GM06990 (cell line): ENCODE results near the gene ITGAE.
A peak's percentile ranks its signal among the peaks of the same experiment; 100 is the strongest.
"Not testable (repeated sequence)": the region's sequence is repeated elsewhere in the genome, so short reads cannot be mapped to it uniquely, and the experiment has no call there.

Experiments used
- DNase-seq: peaks from one replicate; pipeline ENCODE4 v3.0.0-alpha.2; 2011; ENCODE audit not compliant: insufficient read length; ENCODE audit errors: extremely low read depth
- H3K27me3 ChIP-seq: replicated peaks from 2 replicates; pipeline ENCODE4 v1.6.0; 2011; ENCODE audit warnings: low read length; ENCODE audit not compliant: control insufficient read depth, insufficient read depth
- H3K36me3 ChIP-seq: 2 replicates; pipeline ENCODE4 v1.5.1; 2011; ENCODE audit warnings: low read length; ENCODE audit not compliant: control insufficient read depth, insufficient read depth
- H3K4me3 ChIP-seq: replicated peaks from 2 replicates; pipeline ENCODE4 v1.5.1; 2011; ENCODE audit warnings: low read depth, mild to moderate bottlenecking, control low read depth, low read length
- CTCF ChIP-seq: IDR thresholded peaks from 2 replicates; pipeline ENCODE4 v1.5.1; 2011; ENCODE audit warnings: low read length, control low read depth, mild to moderate bottlenecking, inconsistent platforms; ENCODE audit not compliant: insufficient read depth, poor library complexity, severe bottlenecking

Gene ITGAE

GRCh38 chr17:3712811-3713463 lies 88.1 kb downstream of the ITGAE start:
- Histone ChIP-seq H3K4me3 (no peak overlapping the region), H3K36me3 (peaks cover 8% of the 10 kb centered on the region), H3K27me3 (no peaks in the 10 kb centered on the region)
- TF ChIP-seq CTCF = no peak
- DNase-seq = no peak

- TF ChIP-seq CTCF = no peak
- H3K27me3 ChIP-seq = no peaks in the 10 kb centered on the region
- peaks cover 5% of the 10 kb centered on the region for H3K36me3 ChIP-seq
- H3K4me3 ChIP-seq = no peak overlapping the region
- DNase-seq = peak; percentile 88
These were observed 90.0 kb downstream of the ITGAE start for GRCh38 chr17:3710951-3711383.

GRCh38 chr17:3708366-3708765 lies 92.6 kb downstream of the ITGAE start:
- Histone ChIP-seq H3K27me3 (no peaks in the 10 kb centered on the region), H3K36me3 (no peaks in the 10 kb centered on the region; the same call in 1 of the 2 replicates), H3K4me3 (no peak overlapping the region)
- DNase-seq = no peak
- no peak for TF ChIP-seq CTCF

- not testable (repeated sequence) for H3K27me3 ChIP-seq, DNase-seq, H3K4me3 ChIP-seq, H3K36me3 ChIP-seq
These were observed 95.3 kb downstream of the ITGAE start for GRCh38 chr17:3705718-3705984.

GRCh38 chr17:3704931-3705717 lies 95.9 kb downstream of the ITGAE start:
- no peak for TF ChIP-seq CTCF
- no peaks in the 10 kb centered on the region for H3K36me3 ChIP-seq
- H3K27me3 ChIP-seq = no peaks in the 10 kb centered on the region
- no peak for DNase-seq
- no peak overlapping the region for H3K4me3 ChIP-seq

GRCh38 chr17:3702041-3702539 lies 98.9 kb downstream of the ITGAE start:
- not testable (repeated sequence) for H3K36me3 ChIP-seq, H3K4me3 ChIP-seq, DNase-seq

More at GRCh38 chr17:3702041-3702539, 98.9 kb downstream of the ITGAE start:
- H3K27me3 ChIP-seq = not testable (repeated sequence)
